Measurements from ENCODE around the gene ALG9. TPM values are rescaled to one million over a fixed set of nuclear protein-coding genes. Genes with fewer than 3 reads are reported as not detected.

The ALG9 gene
- polyA plus RNA-seq, 1 donor (not counting 4 experiments of a cell fraction or from before 2014, with no cell fraction given) = 27.2 TPM

DNA sequence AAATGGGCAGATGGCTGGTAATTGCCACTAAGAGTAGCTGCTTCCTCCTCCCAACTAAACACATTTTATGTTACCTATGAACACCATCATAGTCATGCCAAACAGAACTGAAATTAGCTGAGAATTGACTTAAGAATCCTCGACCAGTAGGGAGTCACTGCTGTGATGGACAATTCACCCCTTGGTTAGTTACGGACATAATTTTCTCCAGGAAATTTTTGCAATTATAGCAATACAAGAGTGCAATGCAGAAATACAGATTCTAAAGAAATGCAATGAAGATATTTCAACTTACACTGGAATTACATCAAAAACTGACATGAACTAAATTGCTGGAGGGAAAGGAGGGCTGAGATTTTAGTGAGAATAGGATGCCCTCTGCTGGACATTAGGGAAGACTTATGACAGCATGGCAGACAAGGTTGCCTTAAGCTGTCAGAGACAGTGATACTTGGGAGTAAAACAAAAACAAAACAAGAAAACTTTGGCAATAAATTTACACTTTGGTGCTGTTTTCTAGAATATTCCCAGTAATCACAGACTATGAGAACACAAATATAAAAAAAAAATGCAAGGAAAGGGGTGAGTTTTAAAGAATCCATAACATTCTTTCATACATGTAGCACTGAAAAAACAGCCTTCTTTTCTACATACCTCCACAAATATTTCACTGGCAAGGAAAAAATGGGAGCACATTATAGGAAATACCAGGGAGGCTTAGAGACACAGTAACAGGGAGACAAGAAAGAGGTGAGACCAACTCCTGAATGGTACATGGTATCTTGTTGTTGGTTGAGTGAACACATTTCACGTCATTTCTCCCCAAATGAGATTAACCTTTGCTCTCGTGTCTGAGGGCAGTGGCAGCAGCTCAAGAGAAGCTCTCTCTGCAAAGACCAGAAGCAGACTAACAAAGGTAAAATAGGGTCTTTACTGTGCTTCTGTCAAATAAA is 94.0 kb downstream of the ALG9 start:
- no peak overlapping the region for H3K4me3 ChIP-seq (ENCODE audit: control insufficient read depth in 2 of 3, extremely low read depth in 1 of 3, insufficient read depth in 2 of 3, low read depth in 1 of 3, low read length in 3 of 3)
- FAIRE-seq (peak; percentile 78), DNase-seq (ENCODE audit: low read depth, low spot score) (no peak)
- H3K27me3 ChIP-seq (ENCODE audit: control insufficient read depth, extremely low read depth, insufficient read depth, low read length) = no peaks in the 10 kb centered on the region
- H3K27ac ChIP-seq (ENCODE audit: control insufficient read depth, insufficient read depth, low read length) = no peak overlapping the region
- H3K4me2 ChIP-seq (ENCODE audit: control insufficient read depth, extremely low read depth, insufficient read depth, low read depth, low read length) = no peak overlapping the region
- no peak overlapping the region for H3K9ac ChIP-seq (ENCODE audit: control insufficient read depth, extremely low read depth, insufficient read depth, low read length)
- no peak overlapping the region for H2AFZ ChIP-seq (ENCODE audit: control insufficient read depth, low read length)
- dilution Hi-C loops (cut with MboI; ENCODE audit: extremely low pct_ligation_motif_present, low sequenced_read_pairs) = no loop called here
- no peaks in the 10 kb centered on the region for H3K4me1 ChIP-seq (ENCODE audit: control insufficient read depth, extremely low read depth, insufficient read depth, low read length)
- no peaks in the 10 kb centered on the region for H3K36me3 ChIP-seq (ENCODE audit: control insufficient read depth in 2 of 2, extremely low read depth in 1 of 2, insufficient read depth in 2 of 2, low read length in 2 of 2)
- no peaks in the 10 kb centered on the region for H3K9me3 ChIP-seq (ENCODE audit: control insufficient read depth, low read depth, low read length)
- TF ChIP-seq EZH2 (IDR thresholded peaks at IDR 0.05; ENCODE audit: low read length) = no peak
- peak; percentile 51 to 78 (median 73) for TF ChIP-seq CTCF (optimal IDR thresholded peaks at IDR 0.05 in 1 of 3, IDR thresholded peaks at IDR 0.05 in 1 of 3, conservative IDR thresholded peaks at IDR 0.05 in 1 of 3; ENCODE audit: extremely low read depth in 1 of 3, insufficient read depth in 2 of 3, low read length in 3 of 3)
- no peaks in the 10 kb centered on the region for H3K79me2 ChIP-seq (ENCODE audit: control insufficient read depth, insufficient read depth, low read length)
- H4K20me1 ChIP-seq (ENCODE audit: control insufficient read depth, extremely low read depth, insufficient read depth, low read length) = no peaks in the 10 kb centered on the region
- no peaks in the 10 kb centered on the region for H3K9me1 ChIP-seq (ENCODE audit: control insufficient read depth, extremely low read depth, insufficient read depth, low read length)

DNA sequence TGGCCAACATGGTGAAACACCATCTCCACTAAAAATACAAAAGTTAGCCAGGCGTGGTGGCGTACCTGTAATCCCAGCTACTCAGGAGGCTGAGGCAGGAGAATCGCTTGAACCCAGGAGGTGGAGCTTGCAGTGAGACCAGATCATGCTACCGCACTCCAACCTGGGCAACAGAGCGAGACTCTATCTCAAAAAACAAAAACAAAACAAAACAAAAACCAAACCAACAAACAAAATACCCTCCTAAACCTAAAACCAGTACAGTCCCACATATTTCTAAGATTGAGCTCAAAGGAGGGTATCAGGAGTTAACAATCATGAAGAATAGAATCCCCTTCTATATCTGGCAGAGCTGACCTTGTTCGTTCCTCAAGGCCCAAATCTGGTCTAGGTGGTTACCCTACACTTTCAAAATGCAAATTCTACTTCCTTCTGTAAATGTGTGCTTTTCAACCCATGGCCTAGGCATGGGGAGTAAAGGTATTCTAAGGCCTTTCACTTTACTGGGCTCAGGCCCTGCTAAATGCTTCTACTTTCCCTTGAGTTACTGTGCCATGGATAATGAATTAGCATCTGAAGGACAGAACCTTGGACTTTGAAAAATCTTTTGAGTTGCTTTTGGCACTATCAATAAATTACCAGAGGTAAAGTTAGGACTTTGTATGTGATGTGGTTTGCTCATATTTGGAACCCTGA is 94.8 kb downstream of the ALG9 start:
- Histone ChIP-seq H3K27ac (ENCODE audit: control insufficient read depth, insufficient read depth, low read length) (no peak overlapping the region), H3K4me2 (ENCODE audit: control insufficient read depth, extremely low read depth, insufficient read depth, low read depth, low read length) (no peak overlapping the region), H3K27me3 (ENCODE audit: control insufficient read depth, extremely low read depth, insufficient read depth, low read length) (no peaks in the 10 kb centered on the region), H3K4me1 (ENCODE audit: control insufficient read depth, extremely low read depth, insufficient read depth, low read length) (no peaks in the 10 kb centered on the region), H3K4me3 (ENCODE audit: control insufficient read depth in 2 of 3, extremely low read depth in 1 of 3, insufficient read depth in 2 of 3, low read depth in 1 of 3, low read length in 3 of 3) (no peak overlapping the region), H2AFZ (ENCODE audit: control insufficient read depth, low read length) (no peak overlapping the region), H3K9ac (ENCODE audit: control insufficient read depth, extremely low read depth, insufficient read depth, low read length) (no peak overlapping the region), H3K9me1 (ENCODE audit: control insufficient read depth, extremely low read depth, insufficient read depth, low read length) (no peaks in the 10 kb centered on the region), H3K79me2 (ENCODE audit: control insufficient read depth, insufficient read depth, low read length) (no peaks in the 10 kb centered on the region), H3K9me3 (ENCODE audit: control insufficient read depth, low read depth, low read length) (no peaks in the 10 kb centered on the region), H4K20me1 (ENCODE audit: control insufficient read depth, extremely low read depth, insufficient read depth, low read length) (no peaks in the 10 kb centered on the region), H3K36me3 (ENCODE audit: control insufficient read depth in 2 of 2, extremely low read depth in 1 of 2, insufficient read depth in 2 of 2, low read length in 2 of 2) (no peaks in the 10 kb centered on the region)
- TF ChIP-seq CTCF (optimal IDR thresholded peaks at IDR 0.05 in 1 of 3, IDR thresholded peaks at IDR 0.05 in 1 of 3, conservative IDR thresholded peaks at IDR 0.05 in 1 of 3; ENCODE audit: extremely low read depth in 1 of 3, insufficient read depth in 2 of 3, low read length in 3 of 3) = no peak
- TF ChIP-seq EZH2 (IDR thresholded peaks at IDR 0.05; ENCODE audit: low read length) = no peak
- FAIRE-seq (no peak), DNase-seq (ENCODE audit: low read depth, low spot score) (no peak)
- dilution Hi-C loops (cut with MboI; ENCODE audit: extremely low pct_ligation_motif_present, low sequenced_read_pairs) = no loop called here
